ENCODE data around the gene STIM2.

DNA sequence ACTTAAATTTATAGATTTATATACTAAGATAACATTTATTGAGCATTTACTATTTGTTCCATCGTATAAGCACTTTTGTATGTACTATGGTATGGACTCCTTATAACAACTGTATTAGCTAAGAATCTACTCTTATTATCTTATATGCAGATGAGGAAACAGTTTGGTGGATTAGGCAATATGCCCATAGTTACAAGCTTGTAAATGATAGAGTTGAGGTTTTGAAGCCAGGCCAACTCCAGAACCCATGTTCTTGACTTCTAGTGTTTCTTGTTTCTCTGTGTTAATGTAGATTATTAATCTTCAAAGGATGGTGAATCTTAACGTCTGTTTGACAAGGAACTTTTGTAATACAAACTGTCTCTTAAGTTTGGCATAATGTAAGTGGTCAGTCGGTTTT lies 71.3 kb downstream of the STIM2 start:
- TF ChIP-seq, protein P1, sequence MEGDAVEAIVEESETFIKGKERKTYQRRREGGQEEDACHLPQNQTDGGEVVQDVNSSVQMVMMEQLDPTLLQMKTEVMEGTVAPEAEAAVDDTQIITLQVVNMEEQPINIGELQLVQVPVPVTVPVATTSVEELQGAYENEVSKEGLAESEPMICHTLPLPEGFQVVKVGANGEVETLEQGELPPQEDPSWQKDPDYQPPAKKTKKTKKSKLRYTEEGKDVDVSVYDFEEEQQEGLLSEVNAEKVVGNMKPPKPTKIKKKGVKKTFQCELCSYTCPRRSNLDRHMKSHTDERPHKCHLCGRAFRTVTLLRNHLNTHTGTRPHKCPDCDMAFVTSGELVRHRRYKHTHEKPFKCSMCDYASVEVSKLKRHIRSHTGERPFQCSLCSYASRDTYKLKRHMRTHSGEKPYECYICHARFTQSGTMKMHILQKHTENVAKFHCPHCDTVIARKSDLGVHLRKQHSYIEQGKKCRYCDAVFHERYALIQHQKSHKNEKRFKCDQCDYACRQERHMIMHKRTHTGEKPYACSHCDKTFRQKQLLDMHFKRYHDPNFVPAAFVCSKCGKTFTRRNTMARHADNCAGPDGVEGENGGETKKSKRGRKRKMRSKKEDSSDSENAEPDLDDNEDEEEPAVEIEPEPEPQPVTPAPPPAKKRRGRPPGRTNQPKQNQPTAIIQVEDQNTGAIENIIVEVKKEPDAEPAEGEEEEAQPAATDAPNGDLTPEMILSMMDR (IDR thresholded peaks at IDR 0.05; ENCODE audit: borderline replicate concordance, extremely low read depth, low read length, poor library complexity, severe bottlenecking): no peak
- TF ChIP-seq EZH2 (IDR thresholded peaks at IDR 0.05; ENCODE audit: borderline replicate concordance, low read depth, low read length, severe bottlenecking): no peak

Measured in DND-41 (cell line).